ENCODE results near the gene EPHA1.

EPHA1 gene

DNA sequence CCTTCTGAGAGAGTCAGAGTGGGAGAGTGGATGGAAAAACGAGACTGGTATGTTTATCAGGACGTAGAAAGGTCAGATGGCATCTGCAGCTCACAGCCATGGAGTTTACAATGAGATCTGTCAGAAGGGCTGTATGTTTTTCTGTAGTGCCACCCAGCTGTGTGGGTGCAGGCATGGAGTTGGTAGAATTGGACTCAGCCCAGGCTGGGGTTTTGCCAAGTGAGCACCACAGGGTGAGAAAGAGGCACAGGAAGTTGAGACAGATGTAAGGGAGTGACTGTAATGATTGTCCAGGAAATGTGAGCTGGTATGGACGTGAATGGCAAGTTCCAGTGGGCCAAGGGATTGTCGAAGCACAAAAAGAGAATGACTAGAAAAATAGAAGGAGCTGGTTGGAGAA, 36.6 kb downstream of the EPHA1 start:
- DNase-seq (ENCODE audit: low spot score), result peak; percentile 61

DNA sequence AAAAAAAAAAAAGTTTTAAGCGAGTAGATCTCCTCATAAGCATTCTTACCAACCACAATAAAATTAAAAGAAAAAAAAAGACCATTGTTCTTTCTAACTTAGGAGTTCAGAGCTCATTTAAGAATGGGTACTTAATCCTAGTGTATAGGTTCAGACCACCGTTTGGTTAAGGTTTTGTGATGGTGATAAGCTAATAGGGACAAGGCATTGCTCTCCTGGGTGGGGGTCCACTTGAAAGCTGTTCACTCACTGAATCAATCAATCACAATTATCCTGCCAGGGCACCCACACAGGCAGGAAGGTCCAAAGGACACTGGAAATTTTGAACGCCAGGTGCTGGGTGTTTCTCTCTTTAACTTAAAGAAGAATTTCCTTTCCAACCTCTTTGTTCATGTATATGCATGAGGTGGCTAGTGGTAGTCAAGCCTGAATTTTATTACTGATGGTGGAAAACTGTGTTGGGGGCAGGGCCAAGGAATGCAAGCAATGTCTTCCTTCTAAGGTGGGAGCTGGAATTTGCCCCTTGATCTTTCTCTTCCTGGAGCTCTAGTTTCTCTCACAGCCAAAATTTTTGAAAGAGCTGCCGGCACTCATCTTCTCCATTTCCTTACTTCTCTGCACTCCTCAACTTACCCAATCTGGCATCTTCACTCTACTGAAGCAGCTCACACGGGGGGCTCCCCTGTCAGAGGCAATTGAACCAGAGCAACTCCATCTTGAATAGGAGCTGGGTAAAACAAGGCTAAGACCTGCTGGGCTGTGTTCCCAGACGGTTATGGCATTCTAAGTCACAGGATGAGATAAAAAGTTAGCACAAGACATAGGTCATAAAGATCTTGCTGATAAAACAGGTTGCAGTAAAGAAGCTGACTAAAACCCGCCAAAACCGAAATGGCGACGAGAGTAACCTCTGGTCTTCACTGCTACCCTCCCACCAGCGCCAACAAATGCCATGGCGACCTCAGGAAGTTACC, 38.7 kb downstream of the EPHA1 start:
- no peak for DNase-seq (ENCODE audit: low spot score)

DNA sequence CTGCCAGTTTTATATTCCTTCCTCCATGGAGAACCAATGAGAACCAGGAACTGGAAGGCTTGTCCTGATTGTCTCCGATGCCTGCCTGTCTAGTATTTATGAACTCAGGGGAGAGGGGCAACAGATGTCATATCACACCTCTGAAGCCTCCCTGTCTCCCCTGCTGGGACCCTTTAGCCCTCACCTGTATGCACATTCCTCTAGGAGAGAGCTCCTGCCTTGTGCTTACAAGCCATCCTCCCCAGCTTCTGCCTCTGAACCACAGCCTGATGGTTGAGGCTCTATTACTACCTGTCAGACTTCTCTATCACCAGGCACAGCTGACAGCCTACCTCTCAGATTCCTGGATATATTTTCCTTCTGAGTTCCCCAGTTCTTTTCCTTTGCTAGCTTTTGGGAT, 40.3 kb downstream of the EPHA1 start:
- DNase-seq (ENCODE audit: low spot score), result no peak

DNA sequence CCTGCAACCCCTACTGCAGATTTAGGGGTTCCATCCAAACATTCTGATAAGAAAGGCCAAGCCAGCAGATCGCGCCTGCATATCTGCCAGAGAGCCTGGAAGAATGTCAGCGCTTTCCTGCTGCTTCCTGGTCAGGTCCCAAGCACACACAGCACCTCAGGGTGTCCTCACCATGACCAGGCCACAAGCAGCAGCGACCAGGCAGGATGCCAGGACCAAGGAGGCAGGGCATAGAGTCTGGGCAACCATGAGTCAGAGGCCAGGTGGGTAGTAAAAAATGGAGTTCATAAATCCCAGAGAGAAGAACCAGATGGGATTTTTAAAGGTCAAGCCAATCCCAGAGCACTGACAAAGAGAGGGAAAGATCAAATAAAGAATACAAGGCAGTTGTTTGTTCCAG, 40.7 kb downstream of the EPHA1 start:
- DNase-seq (ENCODE audit: low spot score), result peak; percentile 81

DNA sequence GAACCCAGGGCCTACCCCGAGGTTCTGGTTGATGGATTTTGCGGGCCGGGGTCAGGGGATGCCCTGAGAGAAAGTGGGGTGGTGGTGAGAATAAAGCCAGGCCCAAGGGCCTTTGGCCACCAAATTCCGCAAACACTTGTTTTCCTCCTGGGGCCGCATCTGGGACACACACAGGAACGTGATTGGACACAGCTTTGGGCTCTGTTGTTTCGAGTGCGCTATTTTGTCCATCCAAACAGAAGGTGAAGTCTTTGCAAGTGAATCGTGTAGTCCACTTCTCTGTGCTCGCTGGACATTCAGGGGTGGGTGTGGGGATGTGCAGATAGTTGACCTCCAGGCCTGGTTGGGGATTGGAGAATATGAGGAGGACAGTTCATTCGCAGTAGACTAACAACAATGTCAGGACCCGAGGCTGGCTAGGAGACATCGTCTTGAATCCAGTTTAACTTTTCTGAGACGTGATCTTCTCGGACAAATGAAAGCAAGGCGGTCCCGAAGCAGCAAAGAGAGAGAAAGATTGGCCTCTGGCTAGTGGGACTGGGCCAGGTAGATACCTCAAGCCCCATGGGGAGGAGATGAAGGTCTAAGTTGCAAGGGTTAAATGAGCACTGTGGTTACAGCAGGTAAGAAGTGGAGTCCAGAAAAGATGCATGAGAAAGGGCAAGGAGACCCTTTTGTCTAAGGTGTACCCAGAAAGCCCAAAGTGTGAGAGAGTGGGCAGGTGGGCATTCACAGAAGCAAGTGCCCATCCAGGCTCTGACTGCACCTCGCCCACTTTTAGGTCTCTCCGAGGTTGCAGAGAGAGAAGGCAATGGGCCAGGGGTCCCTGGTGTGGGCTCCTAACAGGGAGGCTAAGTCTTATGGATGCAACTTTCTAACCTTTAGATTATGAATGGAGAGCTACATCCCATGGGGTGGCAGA, 45.4 kb downstream of the EPHA1 start:
- DNase-seq (ENCODE audit: low spot score), result no peak

DNA sequence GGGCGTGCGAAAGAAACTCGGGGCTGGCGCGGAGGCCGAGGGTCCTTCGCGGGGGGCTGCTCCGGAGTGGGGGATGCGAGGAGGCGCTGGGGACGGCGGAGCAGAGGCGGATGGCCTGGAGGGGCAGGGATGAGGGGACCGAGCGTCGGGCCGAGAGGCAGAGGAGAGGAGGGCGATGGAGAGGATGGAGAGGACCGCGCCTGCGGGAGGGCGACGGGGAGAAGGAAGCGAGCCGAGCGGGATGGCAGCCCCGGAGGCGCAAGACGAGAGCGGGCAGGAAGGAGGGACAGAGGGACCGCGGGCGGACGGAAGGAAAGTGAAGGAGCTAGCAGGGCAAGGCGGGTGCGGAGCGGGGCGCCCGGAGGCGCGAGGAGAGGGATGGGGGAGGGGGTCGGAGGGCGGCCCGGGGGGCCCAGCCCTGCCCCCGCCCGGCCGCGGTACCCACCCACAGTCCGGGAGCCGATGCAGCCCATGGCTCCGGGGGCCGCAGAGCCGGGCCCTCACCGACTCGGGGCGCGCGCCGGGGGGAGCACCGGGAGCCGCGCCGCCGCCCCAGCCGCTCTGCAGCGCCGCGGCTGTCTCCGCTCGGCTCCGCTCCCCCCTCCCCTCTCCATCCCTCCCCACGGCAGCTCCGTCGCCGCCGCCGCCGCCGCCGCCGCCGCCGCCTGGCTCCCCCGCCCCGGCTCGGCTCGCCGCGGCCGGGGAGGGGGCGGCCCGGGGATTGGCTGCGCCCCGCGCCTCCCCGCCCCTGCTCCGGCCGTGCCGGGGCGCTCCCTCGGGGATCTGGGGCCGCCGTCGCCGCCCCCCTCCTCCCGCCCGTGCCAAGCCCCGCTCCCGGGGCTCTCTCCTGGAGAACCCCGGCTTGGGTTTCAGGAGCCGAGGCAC, 46.3 kb downstream of the EPHA1 start, which contains the start of gene FAM131B:
FAM131B (minus strand) TSS at position 583 of the 885 bp plus-strand sequence; CDS start at position 473, 110 bp downstream.
- no peak for DNase-seq (ENCODE audit: low spot score)

DNA sequence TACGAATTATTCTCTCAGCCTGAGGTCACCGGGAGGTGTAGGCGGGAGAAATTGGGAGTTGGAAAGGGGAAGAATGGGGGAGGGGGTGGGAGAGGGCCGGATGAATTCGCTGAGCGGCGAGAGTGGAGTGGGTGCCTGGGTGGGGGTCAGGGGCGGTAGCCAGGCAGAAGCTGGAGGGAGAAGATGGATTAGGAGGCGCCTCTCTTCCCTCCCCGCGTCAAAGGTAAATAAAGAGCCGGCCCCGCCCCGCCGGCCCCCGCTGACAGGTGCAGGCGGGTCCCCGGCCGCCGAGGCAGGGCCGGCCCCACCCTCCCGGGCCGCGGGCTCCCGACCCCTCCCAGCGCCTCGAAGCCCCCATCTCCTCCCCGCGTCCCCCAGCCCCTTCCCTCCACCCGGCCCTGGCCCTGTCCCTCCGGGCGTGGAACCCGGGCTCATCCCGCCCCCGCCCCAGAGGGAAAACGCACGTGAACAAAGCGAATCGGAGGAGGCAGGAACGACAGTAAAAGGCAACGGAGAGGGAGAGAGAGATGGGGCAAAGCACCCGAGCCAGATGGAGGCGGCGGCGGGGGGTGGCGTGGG, 47.0 kb downstream of the EPHA1 start:
- no peak for DNase-seq (ENCODE audit: low spot score)

DNA sequence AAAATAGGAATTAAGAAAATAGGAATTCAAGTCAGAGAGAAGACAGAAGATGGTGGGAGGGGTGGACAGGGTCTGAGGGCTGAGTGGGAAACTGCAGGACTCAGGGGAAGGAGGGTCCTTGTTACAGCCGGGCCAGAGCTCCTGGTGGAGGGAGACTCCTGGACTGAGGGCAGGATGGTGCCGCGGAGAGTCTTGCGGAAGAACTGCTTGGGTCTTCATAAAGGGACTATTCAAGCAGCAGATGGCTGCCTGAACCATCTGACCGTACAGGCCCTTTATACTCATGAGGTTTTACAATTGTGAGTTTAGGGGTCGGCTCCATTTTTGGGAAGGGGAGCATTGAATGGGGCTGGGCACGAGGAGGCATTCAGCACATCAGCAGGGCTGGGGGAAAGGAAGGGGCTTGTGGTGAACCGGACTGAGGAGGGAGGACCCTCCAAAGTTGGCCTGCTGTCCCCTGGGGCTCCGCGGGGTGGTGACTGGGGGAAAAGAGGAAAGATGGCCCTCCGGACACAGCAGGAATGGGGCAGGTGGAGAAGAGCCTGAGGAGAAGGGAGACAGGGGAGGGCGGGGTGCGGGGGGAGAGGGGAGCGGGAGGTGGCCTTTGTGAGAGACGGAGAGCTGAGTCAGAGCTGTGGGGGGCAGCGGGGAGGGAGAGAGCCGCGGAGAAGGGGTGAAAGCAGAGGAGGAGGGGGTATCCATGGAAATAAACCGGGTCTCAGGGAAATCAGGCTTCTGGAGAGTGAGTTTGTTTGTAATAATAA, 47.7 kb downstream of the EPHA1 start:
- no peak for DNase-seq (ENCODE audit: low spot score)

DNA sequence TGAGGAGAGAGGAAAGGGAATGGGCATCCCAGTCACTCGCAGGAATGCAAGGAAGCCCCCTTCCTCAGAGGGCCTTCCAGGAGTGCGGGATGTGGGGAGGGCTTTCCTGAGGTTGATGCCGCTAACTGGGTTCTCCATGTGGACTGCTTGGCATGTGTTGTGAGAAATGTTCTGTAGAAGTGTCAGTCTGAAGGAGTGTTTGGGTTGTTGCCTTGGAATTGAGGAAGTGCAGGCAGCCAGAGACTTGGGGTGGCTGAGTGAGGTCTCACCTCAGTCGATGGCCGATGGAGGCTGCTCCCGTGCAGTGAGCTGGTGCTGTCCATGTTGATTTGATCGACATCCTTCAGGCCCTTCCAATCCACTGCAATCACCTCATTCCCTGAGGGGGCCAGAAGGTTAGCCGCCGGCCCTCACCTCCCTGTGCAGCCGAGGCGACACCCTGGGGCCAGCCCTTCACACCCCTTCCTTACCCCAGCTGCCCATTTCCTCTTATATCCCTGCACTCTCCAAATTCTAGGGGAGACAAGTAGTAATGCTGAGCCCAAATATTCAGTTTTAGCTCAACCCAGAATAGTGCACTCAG, 48.8 kb downstream of the EPHA1 start:
- no peak for DNase-seq (ENCODE audit: low spot score)

DNA sequence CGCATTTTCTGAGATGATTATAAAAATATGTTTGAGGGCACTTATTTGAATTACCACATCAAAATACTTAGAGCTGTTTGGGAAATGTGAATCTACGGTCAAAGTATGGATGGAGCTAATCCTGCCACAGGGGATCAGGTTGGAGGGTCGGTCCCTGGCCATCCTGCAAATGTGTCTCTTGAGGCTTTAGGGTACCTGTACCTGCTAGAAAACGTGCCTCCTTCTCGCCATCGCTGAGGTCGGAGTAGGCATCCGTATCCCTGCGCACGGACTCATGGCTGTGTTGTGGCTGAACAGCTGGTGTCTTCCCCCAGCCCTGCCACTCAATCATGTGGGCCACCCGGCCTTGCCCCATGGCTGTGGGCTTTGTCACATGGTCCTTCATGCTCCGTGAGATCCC, 50.0 kb downstream of the EPHA1 start:
- no peak for DNase-seq (ENCODE audit: low spot score)

DNA sequence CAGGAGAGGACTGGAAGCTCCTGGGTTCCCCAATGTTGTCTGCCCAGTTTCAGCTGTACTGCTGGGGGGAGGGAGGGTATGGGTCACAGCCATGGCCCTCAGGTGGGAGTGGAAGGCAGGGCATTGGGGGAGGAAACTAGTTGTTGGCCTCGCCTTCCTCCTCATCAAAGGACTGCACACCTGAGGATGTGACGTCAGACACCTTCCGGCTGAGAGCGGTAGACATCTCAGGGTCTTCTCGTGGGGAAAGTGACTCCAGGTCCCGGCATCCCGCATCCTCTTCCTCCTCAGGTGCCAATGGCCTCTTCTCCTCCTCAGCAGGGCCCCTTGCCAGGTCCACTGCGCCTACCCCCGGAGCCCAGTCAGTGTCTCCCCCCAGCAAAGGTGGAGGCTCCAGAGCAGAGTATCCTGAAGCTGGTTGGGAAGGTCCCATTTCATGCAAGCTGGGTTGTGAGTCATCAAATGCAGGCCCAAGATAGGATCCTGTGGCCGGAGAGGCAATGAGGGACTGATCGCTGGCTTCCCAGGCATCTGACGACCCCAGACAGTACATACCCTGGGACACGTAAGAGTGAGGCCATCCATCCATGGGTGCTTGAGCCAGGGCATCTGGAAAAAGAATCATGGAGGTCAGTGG, 52.1 kb downstream of the EPHA1 start:
- DNase-seq (ENCODE audit: low spot score), result no peak

DNA sequence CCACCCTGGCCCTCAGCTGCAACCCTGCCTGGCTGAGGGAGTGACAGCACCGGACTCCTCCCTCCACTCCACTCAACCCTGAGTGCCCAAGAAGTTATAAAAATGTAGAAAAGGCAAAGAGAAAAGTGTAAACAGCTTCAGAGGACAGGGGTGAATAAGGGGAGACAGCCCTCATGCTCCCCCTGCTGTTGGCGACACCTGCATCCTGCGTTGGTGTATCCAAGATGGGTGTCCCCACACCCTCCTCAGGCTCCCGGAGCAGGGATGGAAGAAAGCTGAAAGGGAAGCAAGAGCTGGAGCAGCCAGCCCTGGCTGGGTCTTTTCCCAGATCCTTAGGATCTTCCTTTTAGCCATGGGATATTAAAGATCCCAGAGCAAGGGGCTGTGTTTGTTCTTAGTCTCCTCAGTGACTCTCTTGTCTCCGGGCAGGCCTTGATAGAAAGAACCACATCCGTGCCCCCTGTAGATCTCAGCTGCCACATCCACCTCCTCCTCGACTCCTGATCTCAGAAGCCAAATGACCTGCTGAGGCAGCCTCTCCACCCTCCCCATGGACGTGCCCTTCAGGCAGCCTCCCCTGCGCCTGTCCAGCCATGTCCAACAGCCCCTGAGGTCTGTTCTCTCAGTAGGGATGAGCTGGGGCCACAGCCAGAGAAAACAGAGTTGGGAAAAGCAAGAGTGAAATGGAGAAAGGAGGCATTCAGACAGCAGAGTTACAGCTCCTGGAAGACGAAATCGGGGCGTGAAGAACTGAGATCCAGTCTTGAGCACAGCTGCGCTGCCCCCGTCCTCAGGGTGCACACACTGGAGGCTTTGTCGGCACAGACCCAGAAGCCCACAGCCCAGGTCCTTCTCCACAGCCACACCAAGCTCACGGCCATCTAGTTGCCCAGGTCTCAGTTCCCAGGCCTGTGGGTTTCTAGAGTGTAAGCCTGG, 52.9 kb downstream of the EPHA1 start:
- DNase-seq (ENCODE audit: low spot score), result no peak

DNA sequence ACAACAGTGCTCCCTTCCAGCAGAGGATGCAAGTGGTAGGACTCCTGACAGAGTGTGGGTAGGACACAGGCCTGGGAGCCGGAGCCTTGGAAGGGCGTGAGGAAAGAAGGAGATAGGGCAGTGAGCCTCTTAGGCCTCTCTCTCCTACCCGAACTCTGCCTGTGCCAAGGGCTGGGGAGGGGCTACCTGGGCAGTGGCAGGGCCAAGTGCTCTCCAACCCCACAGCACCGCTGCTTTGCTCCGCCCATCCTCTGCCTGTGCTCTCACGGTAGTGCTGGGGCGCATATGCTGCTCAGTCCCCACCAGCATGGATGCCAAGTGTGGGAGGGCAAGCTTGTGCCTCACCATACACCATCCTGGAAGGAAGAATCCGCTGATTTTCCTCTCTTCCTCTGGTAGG, 53.7 kb downstream of the EPHA1 start:
- no peak for DNase-seq (ENCODE audit: low spot score)

DNA sequence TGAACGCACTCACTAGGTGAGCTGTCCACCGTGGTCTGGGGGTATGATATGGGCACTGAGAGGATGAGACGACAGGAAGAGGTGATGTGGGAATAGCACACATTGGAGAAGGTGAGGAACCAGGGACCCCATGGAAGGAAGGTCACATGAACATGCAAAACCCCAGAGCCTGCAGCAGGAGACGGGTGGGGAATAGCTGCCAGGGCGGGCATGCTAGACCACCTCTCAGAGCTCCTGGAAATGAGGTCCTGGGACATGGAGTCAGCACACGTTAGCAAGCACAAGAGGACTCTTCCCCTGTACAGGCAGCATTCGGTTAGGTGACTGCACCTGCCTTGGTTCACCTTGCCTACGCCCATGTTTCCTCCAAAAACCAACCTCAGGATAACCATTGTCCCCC, 54.3 kb downstream of the EPHA1 start:
- no peak for DNase-seq (ENCODE audit: low spot score)

DNA sequence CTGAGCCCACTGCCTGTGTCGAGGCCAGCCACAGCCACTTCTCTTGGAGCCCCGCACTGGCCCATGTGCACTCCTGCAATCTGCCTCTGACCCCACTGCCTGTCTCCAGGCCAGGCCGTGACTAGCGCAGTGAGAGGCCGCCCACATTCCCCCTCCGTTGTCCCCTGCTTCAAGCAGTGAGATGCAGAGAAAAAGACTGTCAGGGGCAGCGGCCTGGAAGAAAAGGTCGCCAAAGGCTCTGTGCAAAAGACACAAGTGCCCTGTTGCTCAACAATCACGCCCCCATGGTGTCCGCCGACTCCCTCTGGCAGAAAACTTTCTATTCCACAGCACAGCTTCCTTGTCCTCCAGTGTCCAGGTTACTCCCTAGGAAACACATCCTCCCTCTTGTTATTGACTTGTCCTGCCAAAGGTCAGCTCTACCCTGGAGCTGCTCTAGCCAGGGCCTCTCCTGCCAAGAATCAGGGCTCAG, 56.1 kb downstream of the EPHA1 start:
- no peak for DNase-seq (ENCODE audit: low spot score)

DNA sequence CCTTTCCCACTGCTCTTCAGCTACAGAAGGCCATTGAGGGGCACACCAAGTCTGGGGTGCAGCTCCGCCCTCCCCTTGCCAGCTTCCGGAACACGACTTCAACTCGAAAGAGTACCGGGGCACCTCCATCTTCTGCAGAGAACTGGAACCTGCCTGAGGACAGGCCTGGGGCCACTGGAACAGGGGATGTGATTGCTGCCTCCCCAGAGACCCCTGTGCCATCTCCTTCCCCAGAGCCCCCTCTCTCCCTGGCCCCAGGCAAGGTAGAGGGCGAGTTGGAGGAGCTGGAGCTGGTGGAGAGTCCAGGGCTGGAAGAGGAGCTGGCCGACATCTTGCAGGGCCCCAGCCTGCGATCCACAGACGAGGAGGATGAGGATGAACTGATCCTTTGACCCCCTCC, 57.1 kb downstream of the EPHA1 start:
- DNase-seq (ENCODE audit: low spot score), result no peak

DNA sequence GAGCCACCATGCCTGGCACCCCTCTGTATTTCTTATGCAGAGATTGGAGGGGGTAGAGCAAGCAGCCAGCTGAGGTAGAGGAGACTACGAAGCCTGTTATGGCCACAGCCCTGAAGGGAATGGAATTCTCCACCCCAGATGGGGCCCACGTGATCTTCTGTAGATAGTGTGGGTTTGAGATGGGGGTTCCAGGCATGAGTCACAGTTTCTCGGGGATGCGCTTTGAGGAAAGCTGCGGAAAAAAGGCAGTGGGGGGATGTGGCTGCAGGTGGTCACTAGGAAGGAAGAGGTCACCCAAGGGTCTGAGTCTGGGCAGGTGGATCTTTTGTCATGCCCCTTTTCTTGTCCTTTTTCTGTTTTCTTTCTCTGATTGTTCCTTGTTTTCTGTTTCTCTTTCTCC, 57.6 kb downstream of the EPHA1 start:
- no peak for DNase-seq (ENCODE audit: low spot score)

DNA sequence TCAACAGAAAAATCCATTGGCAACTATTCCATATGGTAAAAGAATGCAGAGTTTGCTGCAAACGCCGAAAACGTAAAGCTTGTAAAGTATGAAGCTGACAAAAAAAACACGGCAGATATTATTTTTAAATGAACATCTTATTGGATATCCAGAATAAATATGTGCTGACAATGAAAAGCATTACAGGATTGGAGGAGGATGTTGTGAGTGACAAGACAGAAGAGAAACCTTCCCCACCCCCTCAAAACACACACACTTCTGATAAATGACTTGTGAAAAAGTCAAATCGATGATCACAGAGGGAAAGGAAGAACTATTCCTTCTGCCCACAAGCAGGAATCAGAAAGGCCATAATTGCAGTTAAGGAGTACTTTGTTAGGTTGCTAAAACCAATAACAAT, 60.7 kb downstream of the EPHA1 start:
- no peak for DNase-seq (ENCODE audit: low spot score)
